Prostate gland (tissue), 2 donors: ENCODE results near the gene HDHD5.
A peak's percentile ranks its signal among the peaks of the same experiment; 100 is the strongest.

Experiments
- CTCF ChIP-seq, 4 experiments: fragments of 200-600 bp in 2 of 4; fragments of 450-650 bp in 2 of 4; sonication (generic) in 2 of 4; IDR thresholded peaks; 1 replicate in 3 of 4; 2 replicates in 1 of 4; pipeline ENCODE4 v1.5.1; 2016 to 2019; ENCODE audit warnings: antibody characterized with exemption in 4 of 4, mild to moderate bottlenecking in 2 of 4, moderate library complexity in 2 of 4
- POLR2A ChIP-seq: fragments of 450-650 bp; IDR thresholded peaks from one replicate; pipeline ENCODE4 v1.6.1; 2016; ENCODE audit warnings: antibody characterized with exemption, mild to moderate bottlenecking
- POLR2AphosphoS5 ChIP-seq: sonication (generic); formaldehyde crosslinking; IDR thresholded peaks from one replicate; pipeline ENCODE4 v1.6.1; 2017; ENCODE audit warnings: antibody characterized with exemption

GRCh38 chr22:17152971-17153370, 6.1 kb downstream of the HDHD5 start:
- no peak for TF ChIP-seq CTCF (IDR thresholded peaks at IDR 0.05)
- TF ChIP-seq POLR2AphosphoS5 = peak; percentile 82
- TF ChIP-seq POLR2A = no peak
